ENCODE data around the gene BTNL2.

Gene BTNL2

GRCh38 chr6:32355018-32355417, 52.0 kb downstream of the BTNL2 start:
- no peak for TF ChIP-seq CTCF (conservative IDR thresholded peaks at IDR 0.05; ENCODE audit: low read depth)
- H3K27ac ChIP-seq, result no peak overlapping the region
- CTCF ChIA-PET, result no interaction called here
- POLR2A ChIA-PET (ENCODE audit: low non-redundant PET), result no interaction called here
- no peak for DNase-seq (ENCODE audit: low spot score)

GRCh38 chr6:32353348-32353747, 53.6 kb downstream of the BTNL2 start:
- ChIA-PET CTCF (no interaction called here), POLR2A (ENCODE audit: low non-redundant PET) (no interaction called here)
- DNase-seq (ENCODE audit: low spot score), result no peak
- TF ChIP-seq CTCF (conservative IDR thresholded peaks at IDR 0.05; ENCODE audit: low read depth), result no peak
- H3K27ac ChIP-seq, result no peak overlapping the region
